IPS-NIHi7 (cell line): ENCODE measurements around the gene RAVER2.
"Not testable (repeated sequence)": the region's sequence is repeated elsewhere in the genome, so short reads cannot be mapped to it uniquely, and the experiment has no call there.

Experiments
- DNase-seq: peaks from one replicate; pipeline ENCODE4 v3.0.0; 2012; ENCODE audit warnings: mixed read lengths; ENCODE audit errors: extremely low spot score

Gene RAVER2

GRCh38 chr1:64811131-64811530 is 66.3 kb downstream of the RAVER2 start:
- no peak for DNase-seq

- DNase-seq: no peak
Observed at GRCh38 chr1:64814427-64814826, 69.6 kb downstream of the RAVER2 start.

GRCh38 chr1:64817364-64817763 is 72.5 kb downstream of the RAVER2 start:
- DNase-seq: not testable (repeated sequence)

- DNase-seq: not testable (repeated sequence)
Observed at GRCh38 chr1:64820572-64820971, 75.7 kb downstream of the RAVER2 start.

GRCh38 chr1:64822621-64823020 is 77.7 kb downstream of the RAVER2 start:
- DNase-seq: no peak

- peak; percentile 60 for DNase-seq
Observed at GRCh38 chr1:64823691-64824476, 79.0 kb downstream of the RAVER2 start.

GRCh38 chr1:64826991-64827390 is 82.1 kb downstream of the RAVER2 start:
- DNase-seq: no peak

GRCh38 chr1:64828829-64829228 is 84.0 kb downstream of the RAVER2 start:
- no peak for DNase-seq

GRCh38 chr1:64829411-64830029 is 84.6 kb downstream of the RAVER2 start:
- DNase-seq: no peak

- DNase-seq: no peak
Observed at GRCh38 chr1:64830030-64830651, 85.3 kb downstream of the RAVER2 start.

- DNase-seq: no peak
Observed at GRCh38 chr1:64834734-64835133, 89.9 kb downstream of the RAVER2 start.

GRCh38 chr1:64836802-64837201 is 91.9 kb downstream of the RAVER2 start:
- DNase-seq: no peak

- DNase-seq: no peak
Observed at GRCh38 chr1:64838486-64838885, 93.6 kb downstream of the RAVER2 start.

GRCh38 chr1:64839261-64839660 is 94.4 kb downstream of the RAVER2 start:
- DNase-seq: no peak

- no peak for DNase-seq
Observed at GRCh38 chr1:64839732-64840405, 95.0 kb downstream of the RAVER2 start.

- no peak for DNase-seq
Observed at GRCh38 chr1:64841330-64842065, 96.6 kb downstream of the RAVER2 start.

GRCh38 chr1:64842224-64842623 is 97.3 kb downstream of the RAVER2 start:
- DNase-seq: no peak

- no peak for DNase-seq
Observed at GRCh38 chr1:64843675-64844074, 98.8 kb downstream of the RAVER2 start.

- no peak for DNase-seq
Observed at GRCh38 chr1:64844175-64844574, 99.3 kb downstream of the RAVER2 start.

- DNase-seq: no peak
Observed at GRCh38 chr1:64844609-64845008, 99.7 kb downstream of the RAVER2 start.

- DNase-seq: no peak
Observed at GRCh38 chr1:64845831-64846425, 101.1 kb downstream of the RAVER2 start.
